Panc1 (cell line): ENCODE measurements around the gene APOBEC3B. TPM values are rescaled to one million over a fixed set of nuclear protein-coding genes. Genes with fewer than 3 reads are reported as not detected.
"Not testable (repeated sequence)": the region's sequence is repeated elsewhere in the genome, so short reads cannot be mapped to it uniquely, and the experiment has no call there.

Experiments
- ATAC-seq: fragments of 200-7000 bp; cut with Tn5 transposase; 2 replicates; pipeline ENCODE4 v1.9.1; 2020; ENCODE audit warnings: mild to moderate bottlenecking, moderate library complexity
- BruUV-seq: library from RNA; stranded (reverse); fragments of 400-500 nt; replicated peaks from 2 replicates; lab custom pipeline; 2021; lab: Mats Ljungman, UMichigan
- CTCF ChIA-PET: fragments of 300-600 bp; sonication (Branson Sonifier 250); formaldehyde crosslinking; loops from one replicate; lab custom pipeline; 2022; ENCODE audit warnings: antibody characterized with exemption; lab: Charles Lee
- POLR2A ChIA-PET: fragments of 300-600 bp; sonication (Branson Sonifier 250); formaldehyde crosslinking; loops from one replicate; lab custom pipeline; 2022; ENCODE audit warnings: antibody characterized with exemption; lab: Charles Lee
- DNase-seq: peaks from one replicate; pipeline ENCODE4 v3.0.0-alpha.2; 2010; ENCODE audit warnings: low read depth, low spot score
- H3K27ac ChIP-seq: 2 replicates; pipeline ENCODE4 v1.5.1; 2011; ENCODE audit warnings: mild to moderate bottlenecking, low read length, inconsistent platforms
- H3K27me3 ChIP-seq: fragments of 200-500 bp; sonication (Bioruptor generic); 2 replicates; pipeline ENCODE4 v1.6.0; 2014; ENCODE audit warnings: low read length, inconsistent platforms; ENCODE audit not compliant: control insufficient read depth, insufficient read depth
- H3K36me3 ChIP-seq: fragments of 200-500 bp; sonication (Bioruptor generic); 2 replicates; pipeline ENCODE4 v1.5.1; 2014; ENCODE audit warnings: inconsistent platforms, mild to moderate bottlenecking, low read length, moderate library complexity; ENCODE audit not compliant: control insufficient read depth, insufficient read depth
- H3K4me1 ChIP-seq: 2 replicates; pipeline ENCODE4 v1.5.1; 2011; ENCODE audit warnings: inconsistent platforms, mild to moderate bottlenecking, low read length, moderate library complexity; ENCODE audit not compliant: control insufficient read depth, insufficient read depth
- H3K4me3 ChIP-seq, 2 experiments: 2 replicates each; pipeline ENCODE4 v1.5.1; 2011 to 2012; ENCODE audit warnings: low read depth in 2 of 2, low read length in 2 of 2, mild to moderate bottlenecking in 2 of 2, inconsistent platforms in 1 of 2, moderate library complexity in 1 of 2
- H3K9me3 ChIP-seq: fragments of 200-500 bp; sonication (Bioruptor generic); 2 replicates; pipeline ENCODE4 v1.5.1; 2014; ENCODE audit warnings: low read depth, mild to moderate bottlenecking, inconsistent platforms, low read length, moderate library complexity; ENCODE audit not compliant: control insufficient read depth, insufficient read depth
- CTCF ChIP-seq: fragments of 450-650 bp; IDR thresholded peaks from 2 replicates; pipeline ENCODE4 v1.5.1; 2017; ENCODE audit warnings: mild to moderate bottlenecking
- POLR2AphosphoS5 ChIP-seq: IDR thresholded peaks from 2 replicates; pipeline ENCODE4 v1.6.1; 2012; ENCODE audit warnings: mild to moderate bottlenecking, low read depth, low read length, moderate library complexity
- SIN3A ChIP-seq: IDR thresholded peaks from 2 replicates; pipeline ENCODE4 v1.6.1; 2012; ENCODE audit warnings: low read depth, mild to moderate bottlenecking, low read length, moderate library complexity, borderline replicate concordance; ENCODE audit not compliant: insufficient read depth
- TCF7L2 ChIP-seq: IDR thresholded peaks from 2 replicates; pipeline ENCODE4 v1.6.1; 2011; ENCODE audit warnings: mild to moderate bottlenecking, low read depth, low read length, inconsistent platforms
- in situ Hi-C: cut with HindIII; loops from 2 replicates; pipeline ENCODE4 v1.10.0; 2016; ENCODE audit warnings: low sequenced_read_pairs, low pct_unique_long_range_greater_than_20kb
- intact Hi-C: fragments of 100-400 bp; cut with micrococcal nuclease; formaldehyde crosslinking; loops from one replicate; pipeline ENCODE4 v1.10.0; 2022; ENCODE audit not compliant: unreplicated experiment
- total RNA-seq: library from RNA; stranded (reverse); gene quantifications from one replicate; pipeline ENCODE4 v1.2.1, GENCODE V29; 2021; ENCODE audit not compliant: unreplicated experiment
- TF ChIP-seq, protein P1 (sequence below), 2 experiments: IDR thresholded peaks; 2 replicates each; pipeline ENCODE4 v1.6.1; 2011 to 2012; ENCODE audit warnings: low read depth in 2 of 2, control low read depth in 1 of 2, low read length in 1 of 2, mild to moderate bottlenecking in 1 of 2, moderate library complexity in 1 of 2; ENCODE audit not compliant: insufficient read depth in 1 of 2

APOBEC3B gene
- total RNA-seq, 1 experiment from 2014 or later, result 15.6 TPM

DNA sequence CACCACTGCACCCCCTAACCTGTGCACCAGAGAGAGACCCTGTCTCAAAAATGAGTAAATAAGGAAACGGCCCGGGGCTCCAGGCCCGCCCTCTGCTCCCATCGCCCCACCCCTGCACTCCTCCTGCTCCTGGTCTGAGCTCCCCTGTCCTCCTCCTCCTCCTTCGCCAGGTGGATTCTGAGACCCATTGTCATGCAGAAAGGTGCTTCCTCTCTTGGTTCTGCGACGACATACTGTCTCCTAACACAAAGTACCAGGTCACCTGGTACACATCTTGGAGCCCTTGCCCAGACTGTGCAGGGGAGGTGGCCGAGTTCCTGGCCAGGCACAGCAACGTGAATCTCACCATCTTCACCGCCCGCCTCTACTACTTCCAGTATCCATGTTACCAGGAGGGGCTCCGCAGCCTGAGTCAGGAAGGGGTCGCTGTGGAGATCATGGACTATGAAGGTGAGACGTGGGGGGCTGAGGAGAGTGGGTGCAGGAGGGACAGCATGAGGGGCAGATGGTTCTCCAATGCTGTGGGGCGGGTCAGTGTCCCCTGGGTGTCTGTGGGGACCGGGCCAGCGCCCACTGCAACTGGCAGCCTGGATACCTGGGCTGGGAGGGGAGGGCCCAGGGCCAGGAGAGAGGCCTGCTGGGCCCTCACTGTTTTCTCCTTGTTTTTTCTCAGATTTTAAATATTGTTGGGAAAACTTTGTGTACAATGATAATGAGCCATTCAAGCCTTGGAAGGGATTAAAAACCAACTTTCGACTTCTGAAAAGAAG lies 35.6 kb downstream of the APOBEC3B start:
- H3K4me1 ChIP-seq, result peaks cover 5% of the 10 kb centered on the region; the same call in 1 of the 2 replicates
- H3K9me3 ChIP-seq, result no peaks in the 10 kb centered on the region
- in situ Hi-C loops (no loop called here), intact Hi-C loops (no loop called here)
- ChIA-PET CTCF (no interaction called here), POLR2A (no interaction called here)
- H3K36me3 ChIP-seq, result no peaks in the 10 kb centered on the region; the same call in 1 of the 2 replicates
- ATAC-seq (no peak), DNase-seq (no peak)
- no TSS peak for BruUV-seq
- TF ChIP-seq TCF7L2 (no peak), POLR2AphosphoS5 (no peak), CTCF (no peak), SIN3A (no peak)
- TF ChIP-seq, protein P1, sequence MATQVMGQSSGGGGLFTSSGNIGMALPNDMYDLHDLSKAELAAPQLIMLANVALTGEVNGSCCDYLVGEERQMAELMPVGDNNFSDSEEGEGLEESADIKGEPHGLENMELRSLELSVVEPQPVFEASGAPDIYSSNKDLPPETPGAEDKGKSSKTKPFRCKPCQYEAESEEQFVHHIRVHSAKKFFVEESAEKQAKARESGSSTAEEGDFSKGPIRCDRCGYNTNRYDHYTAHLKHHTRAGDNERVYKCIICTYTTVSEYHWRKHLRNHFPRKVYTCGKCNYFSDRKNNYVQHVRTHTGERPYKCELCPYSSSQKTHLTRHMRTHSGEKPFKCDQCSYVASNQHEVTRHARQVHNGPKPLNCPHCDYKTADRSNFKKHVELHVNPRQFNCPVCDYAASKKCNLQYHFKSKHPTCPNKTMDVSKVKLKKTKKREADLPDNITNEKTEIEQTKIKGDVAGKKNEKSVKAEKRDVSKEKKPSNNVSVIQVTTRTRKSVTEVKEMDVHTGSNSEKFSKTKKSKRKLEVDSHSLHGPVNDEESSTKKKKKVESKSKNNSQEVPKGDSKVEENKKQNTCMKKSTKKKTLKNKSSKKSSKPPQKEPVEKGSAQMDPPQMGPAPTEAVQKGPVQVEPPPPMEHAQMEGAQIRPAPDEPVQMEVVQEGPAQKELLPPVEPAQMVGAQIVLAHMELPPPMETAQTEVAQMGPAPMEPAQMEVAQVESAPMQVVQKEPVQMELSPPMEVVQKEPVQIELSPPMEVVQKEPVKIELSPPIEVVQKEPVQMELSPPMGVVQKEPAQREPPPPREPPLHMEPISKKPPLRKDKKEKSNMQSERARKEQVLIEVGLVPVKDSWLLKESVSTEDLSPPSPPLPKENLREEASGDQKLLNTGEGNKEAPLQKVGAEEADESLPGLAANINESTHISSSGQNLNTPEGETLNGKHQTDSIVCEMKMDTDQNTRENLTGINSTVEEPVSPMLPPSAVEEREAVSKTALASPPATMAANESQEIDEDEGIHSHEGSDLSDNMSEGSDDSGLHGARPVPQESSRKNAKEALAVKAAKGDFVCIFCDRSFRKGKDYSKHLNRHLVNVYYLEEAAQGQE (IDR thresholded peaks at IDR 0.05; ENCODE audit: insufficient read depth in 1 of 2, low read depth in 2 of 2, low read length in 1 of 2), result no peak
- H3K27me3 ChIP-seq, result no peaks in the 10 kb centered on the region
- no peak overlapping the region for H3K27ac ChIP-seq
- H3K4me3 ChIP-seq, result no peak overlapping the region

GRCh38 chr22:39020021-39020651 lies 38.0 kb downstream of the APOBEC3B start:
- H3K36me3 ChIP-seq, H3K4me1 ChIP-seq, H3K9me3 ChIP-seq, in situ Hi-C loops, H3K27me3 ChIP-seq, BruUV-seq, H3K27ac ChIP-seq, DNase-seq, intact Hi-C loops: not testable (repeated sequence)
- CTCF ChIA-PET, result interaction anchor here (0.6 kb wide), 1 partner anchor 305 kb away, joined by 6 read pairs; no protein-coding TSS in a partner anchor
- POLR2A ChIA-PET, result interaction anchor here (0.6 kb wide), 1 partner anchor 228 kb away, joined by 5 read pairs; no protein-coding TSS in a partner anchor
- peak overlapping the region; percentile 12 to 21; a peak in 3 of 4 replicates for H3K4me3 ChIP-seq
- ATAC-seq, result peak; percentile 52
